GM12878 (cell line): ENCODE measurements around the gene HYI. TPM values are rescaled to one million over a fixed set of nuclear protein-coding genes. Genes with fewer than 3 reads are reported as not detected.

Experiments
- ATAC-seq: fragments of 200-7000 bp; cut with Tn5 transposase; 3 replicates; pipeline ENCODE4 v1.9.1; 2020; ENCODE audit warnings: mild to moderate bottlenecking, moderate library complexity
- BruUV-seq: library from RNA; stranded (reverse); fragments of 400-500 nt; replicated peaks from 2 replicates; lab custom pipeline; 2021; lab: Mats Ljungman, UMichigan
- CTCF ChIA-PET: fragments of 300-600 bp; sonication (Branson Sonifier 250); formaldehyde crosslinking; extraction: SDS; loops from one replicate; lab custom pipeline; 2021; ENCODE audit warnings: inconsistent platforms; lab: Yijun Ruan, JAX
- POLR2A ChIA-PET: fragments of 350-600 bp; formaldehyde crosslinking; extraction: SDS; loops from one replicate; lab custom pipeline; 2021; ENCODE audit warnings: inconsistent platforms; lab: Charles Lee
- RAD21 ChIA-PET: fragments of 300-600 bp; sonication (Branson Sonifier 250); formaldehyde crosslinking; loops from one replicate; lab custom pipeline; 2023; ENCODE audit warnings: antibody characterized with exemption; ENCODE audit not compliant: unreplicated experiment; lab: Charles Lee
- SMC1A ChIA-PET: fragments of 300-600 bp; sonication (Branson Sonifier 250); formaldehyde crosslinking; loops from one replicate; lab custom pipeline; 2023; ENCODE audit not compliant: unreplicated experiment, uncharacterized antibody; lab: Charles Lee
- DNase-seq: peaks from one replicate; pipeline ENCODE4 v3.0.0-alpha.2; 2011; ENCODE audit warnings: low read depth, low spot score
- FAIRE-seq: peaks from 3 replicates; lab custom pipeline; 2011; peaks lifted over from hg19 to GRCh38; lab: Jason Lieb, UNC
- H2AFZ ChIP-seq: 2 replicates; pipeline ENCODE4 v1.6.0; 2011; ENCODE audit warnings: low read depth, low read length, control low read depth; ENCODE audit not compliant: control insufficient read depth
- H3K27ac ChIP-seq: 2 replicates; pipeline ENCODE4 v1.5.1; 2011; ENCODE audit warnings: control low read depth; ENCODE audit not compliant: control insufficient read depth, insufficient read depth
- H3K27me3 ChIP-seq, 2 experiments: replicated peaks in 1 of 2; 2 replicates each; pipeline versions ENCODE4 v1.6.0 to v1.6.1; 2011; ENCODE audit warnings: low read length in 1 of 2; ENCODE audit not compliant: control insufficient read depth in 2 of 2, insufficient read depth in 2 of 2
- H3K36me3 ChIP-seq, 2 experiments: 2 replicates each; pipeline ENCODE4 v1.5.1; 2011; ENCODE audit warnings: low read length in 1 of 2; ENCODE audit not compliant: control insufficient read depth in 2 of 2, insufficient read depth in 2 of 2
- H3K4me1 ChIP-seq: 2 replicates; pipeline ENCODE4 v1.6.1; 2011; ENCODE audit warnings: mild to moderate bottlenecking, low read length, moderate library complexity, mixed read lengths; ENCODE audit not compliant: control insufficient read depth, insufficient read depth
- H3K4me2 ChIP-seq: 2 replicates; pipeline ENCODE4 v1.6.0; 2011; ENCODE audit warnings: control low read depth; ENCODE audit not compliant: control insufficient read depth, insufficient read depth
- H3K4me3 ChIP-seq: fragments of 200-600 bp; sonication (generic); 2 replicates; pipeline ENCODE4 v1.5.1; 2016
- H3K79me2 ChIP-seq: 2 replicates; pipeline ENCODE4 v1.6.0; 2011; ENCODE audit warnings: low read length; ENCODE audit not compliant: control insufficient read depth, insufficient read depth
- H3K9ac ChIP-seq: 2 replicates; pipeline ENCODE4 v1.8.0; 2011; ENCODE audit warnings: low read length, control low read depth, mixed read lengths; ENCODE audit not compliant: control insufficient read depth, insufficient read depth
- H3K9me3 ChIP-seq: replicated peaks from 3 replicates; pipeline ENCODE4 v1.5.1; 2011; ENCODE audit warnings: mild to moderate bottlenecking, low read length; ENCODE audit not compliant: control insufficient read depth, insufficient read depth
- H4K20me1 ChIP-seq: 2 replicates; pipeline ENCODE4 v1.6.0; 2011; ENCODE audit not compliant: control insufficient read depth, insufficient read depth
- FOXK2 ChIP-seq: fragments of 450-650 bp; IDR thresholded peaks from 2 replicates; pipeline ENCODE4 v1.6.1; 2017; ENCODE audit warnings: mild to moderate bottlenecking, moderate library complexity
- GATAD2B ChIP-seq: fragments of 450-650 bp; conservative IDR thresholded peaks from 2 replicates; pipeline ENCODE4 v1.6.1; 2017; ENCODE audit warnings: low read depth, mild to moderate bottlenecking, moderate library complexity
- KAT2A ChIP-seq: conservative IDR thresholded peaks from 2 replicates; pipeline ENCODE4 v1.6.1; 2011; ENCODE audit warnings: low read depth, low read length; ENCODE audit not compliant: control insufficient read depth
- MEF2A ChIP-seq: IDR thresholded peaks from 2 replicates; pipeline ENCODE4 v1.6.1; 2011; ENCODE audit warnings: low read depth, mild to moderate bottlenecking, low read length, moderate library complexity; ENCODE audit not compliant: insufficient read depth
- MXI1 ChIP-seq: fragments of 150-350 bp; IDR thresholded peaks from 2 replicates; pipeline ENCODE4 v1.6.1; 2011; ENCODE audit warnings: low read depth, mild to moderate bottlenecking, inconsistent platforms, low read length, improper control_type of control experiment
- NFYB ChIP-seq: IDR thresholded peaks from 2 replicates; pipeline ENCODE4 v1.6.1; 2011; ENCODE audit warnings: low read depth, mild to moderate bottlenecking, low read length, improper control_type of control experiment, moderate library complexity; ENCODE audit not compliant: insufficient read depth
- NR2C1 ChIP-seq: fragments of 450-650 bp; IDR thresholded peaks from 2 replicates; pipeline ENCODE4 v1.6.1; 2017; ENCODE audit warnings: antibody characterized with exemption, mild to moderate bottlenecking, moderate library complexity
- PAX8 ChIP-seq: fragments of 450-650 bp; IDR thresholded peaks from 2 replicates; pipeline ENCODE4 v1.6.1; 2017; ENCODE audit warnings: mild to moderate bottlenecking, moderate library complexity
- POLR2A ChIP-seq: IDR thresholded peaks from 2 replicates; pipeline ENCODE4 v1.6.1; 2011; ENCODE audit warnings: low read depth, mild to moderate bottlenecking, low read length
- POLR2AphosphoS2 ChIP-seq: IDR thresholded peaks from 2 replicates; pipeline ENCODE4 v1.6.1; 2011; ENCODE audit warnings: low read depth, mild to moderate bottlenecking, low read length, improper control_type of control experiment, moderate library complexity
- POU2F2 ChIP-seq: IDR thresholded peaks from 3 replicates; pipeline ENCODE4 v1.6.1; 2011; ENCODE audit warnings: low read depth, mild to moderate bottlenecking, low read length, borderline replicate concordance
- RAD21 ChIP-seq: IDR thresholded peaks from 2 replicates; pipeline ENCODE4 v1.6.1; 2011; ENCODE audit warnings: mild to moderate bottlenecking, low read depth, low read length, moderate library complexity; ENCODE audit not compliant: insufficient read depth
- RUNX3 ChIP-seq: IDR thresholded peaks from 2 replicates; pipeline ENCODE4 v1.6.1; 2012; ENCODE audit warnings: low read length, inconsistent platforms
- TBL1XR1 ChIP-seq: IDR thresholded peaks from 2 replicates; pipeline ENCODE4 v1.6.1; 2012; ENCODE audit warnings: low read depth, low read length, improper control_type of control experiment
- ZBED1 ChIP-seq: IDR thresholded peaks from 2 replicates; pipeline ENCODE4 v1.6.1; 2016; ENCODE audit warnings: borderline replicate concordance
- WGBS: methylation state at CpG from one replicate; pipeline ENCODE4 v1.1.6; 2016; ENCODE audit warnings: low lambda C conversion rate; ENCODE audit not compliant: insufficient replicate concordance, insufficient coverage; ENCODE audit errors: missing lambda C conversion rate; 5-methylcytosine and 5-hydroxymethylcytosine counted together
- in situ Hi-C: fragments of 300-500 bp; cut with MboI; formaldehyde crosslinking; loops from 9 replicates; pipeline ENCODE4 v1.14.3; 2018; ENCODE audit warnings: mixed read lengths
- intact Hi-C: fragments of 100-400 bp; cut with micrococcal nuclease; formaldehyde crosslinking; loops from one replicate; pipeline ENCODE4 v1.14.2; 2022; ENCODE audit not compliant: unreplicated experiment
- polyA plus RNA-seq, 11 experiments: library from polyadenylated mRNA; depleted of rRNA in 4 of 11; unstranded in 6 of 11; stranded (reverse) in 5 of 11; fragments of >200 nt; fragmentation: Nextera tagmentation in 4 of 11; fragmentation: Illumina TruSeq in 1 of 11; extraction: Ambion mirVana in 4 of 11; extraction: Trizol in 1 of 11; gene quantifications; 1 replicate in 1 of 11; 2 replicates in 10 of 11; pipeline versions ENCODE4 v1.2.1 to v1.2.3, GENCODE V29; 2011 to 2016; ENCODE audit warnings: inconsistent platforms in 2 of 11, missing spikeins in 2 of 11, low read depth in 1 of 11
- total RNA-seq, 4 experiments: library from RNA; depleted of rRNA in 3 of 4; stranded (reverse); fragments of >200 nt in 3 of 4; fragmentation: Illumina TruSeq in 1 of 4; extraction: Trizol in 1 of 4; gene quantifications; 2 replicates each; pipeline versions ENCODE4 v1.2.1 to v1.2.3, GENCODE V29; 2013 to 2021
- TF ChIP-seq, protein P1 (sequence below): fragments of 450-650 bp; IDR thresholded peaks from 2 replicates; pipeline ENCODE4 v1.6.1; 2016; ENCODE audit warnings: mild to moderate bottlenecking
- TF ChIP-seq, protein P2 (sequence below): IDR thresholded peaks from 2 replicates; pipeline ENCODE4 v1.6.1; 2012; ENCODE audit warnings: low read length, inconsistent platforms
- TF ChIP-seq, protein P3 (sequence below): IDR thresholded peaks from 2 replicates; pipeline ENCODE4 v1.6.1; 2012; ENCODE audit warnings: low read depth, low read length, improper control_type of control experiment
- TF ChIP-seq, protein P4 (sequence below): fragments of 150-350 bp; IDR thresholded peaks from 2 replicates; pipeline ENCODE4 v1.6.1; 2014; ENCODE audit warnings: mild to moderate bottlenecking, low read depth, low read length
- TF ChIP-seq, protein P5 (sequence below): IDR thresholded peaks from 2 replicates; pipeline ENCODE4 v1.6.1; 2012; ENCODE audit warnings: low read depth, low read length, improper control_type of control experiment

HYI gene
- total and polyA plus RNA-seq, 10 of the 15 experiments (the other 5 are each of a cell fraction or from before 2014, with no cell fraction given): 0.27 to 5.5 (median 2.0) TPM

DNA sequence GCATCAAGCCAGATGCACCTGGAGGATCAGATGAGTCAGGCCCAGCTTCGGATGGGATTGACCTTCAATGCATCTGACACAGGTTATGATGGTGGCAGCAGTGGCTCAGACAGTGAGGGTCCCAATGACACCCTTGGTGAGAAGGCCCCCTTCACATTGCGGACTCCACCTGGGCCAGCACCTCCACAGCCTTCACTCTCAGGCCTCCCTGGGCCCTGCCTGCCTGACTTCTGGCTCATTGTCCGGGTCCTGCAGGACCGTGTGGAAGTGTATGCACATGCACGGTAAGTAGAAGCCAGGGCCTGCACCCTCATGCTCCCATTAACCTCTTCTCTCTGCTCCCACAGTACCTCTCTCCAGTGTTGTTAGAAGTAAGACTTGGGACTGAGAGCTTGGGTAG, 20.8 kb downstream of the HYI start:
- BruUV-seq: no TSS peak
- Histone ChIP-seq H3K27me3 (no peaks in the 10 kb centered on the region), H3K9me3 (no peaks in the 10 kb centered on the region), H3K4me1 (no peaks in the 10 kb centered on the region), H3K9ac (no peak overlapping the region), H2AFZ (no peak overlapping the region), H3K36me3 (peaks cover 24 to 39% of the 10 kb centered on the region in 2 experiments), H3K79me2 (no peaks in the 10 kb centered on the region), H3K4me3 (no peak overlapping the region), H3K27ac (no peak overlapping the region), H4K20me1 (0 out of 2 replicates have a peak, but pooled peaks cover 4% of the 10 kb centered on the region), H3K4me2 (no peak overlapping the region)
- no peak for ATAC-seq
- TF ChIP-seq MEF2A (no peak), NR2C1 (no peak), GATAD2B (no peak), PAX8 (no peak), NFYB (no peak), POLR2A (no peak), MXI1 (no peak), KAT2A (no peak), RUNX3 (no peak), TBL1XR1 (no peak), FOXK2 (no peak), POU2F2 (no peak), RAD21 (no peak), ZBED1 (no peak), POLR2AphosphoS2 (no peak)
- TF ChIP-seq, protein P1, sequence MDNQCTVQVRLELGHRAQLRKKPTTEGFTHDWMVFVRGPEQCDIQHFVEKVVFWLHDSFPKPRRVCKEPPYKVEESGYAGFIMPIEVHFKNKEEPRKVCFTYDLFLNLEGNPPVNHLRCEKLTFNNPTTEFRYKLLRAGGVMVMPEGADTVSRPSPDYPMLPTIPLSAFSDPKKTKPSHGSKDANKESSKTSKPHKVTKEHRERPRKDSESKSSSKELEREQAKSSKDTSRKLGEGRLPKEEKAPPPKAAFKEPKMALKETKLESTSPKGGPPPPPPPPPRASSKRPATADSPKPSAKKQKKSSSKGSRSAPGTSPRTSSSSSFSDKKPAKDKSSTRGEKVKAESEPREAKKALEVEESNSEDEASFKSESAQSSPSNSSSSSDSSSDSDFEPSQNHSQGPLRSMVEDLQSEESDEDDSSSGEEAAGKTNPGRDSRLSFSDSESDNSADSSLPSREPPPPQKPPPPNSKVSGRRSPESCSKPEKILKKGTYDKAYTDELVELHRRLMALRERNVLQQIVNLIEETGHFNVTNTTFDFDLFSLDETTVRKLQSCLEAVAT: no peak
- TF ChIP-seq, protein P2, sequence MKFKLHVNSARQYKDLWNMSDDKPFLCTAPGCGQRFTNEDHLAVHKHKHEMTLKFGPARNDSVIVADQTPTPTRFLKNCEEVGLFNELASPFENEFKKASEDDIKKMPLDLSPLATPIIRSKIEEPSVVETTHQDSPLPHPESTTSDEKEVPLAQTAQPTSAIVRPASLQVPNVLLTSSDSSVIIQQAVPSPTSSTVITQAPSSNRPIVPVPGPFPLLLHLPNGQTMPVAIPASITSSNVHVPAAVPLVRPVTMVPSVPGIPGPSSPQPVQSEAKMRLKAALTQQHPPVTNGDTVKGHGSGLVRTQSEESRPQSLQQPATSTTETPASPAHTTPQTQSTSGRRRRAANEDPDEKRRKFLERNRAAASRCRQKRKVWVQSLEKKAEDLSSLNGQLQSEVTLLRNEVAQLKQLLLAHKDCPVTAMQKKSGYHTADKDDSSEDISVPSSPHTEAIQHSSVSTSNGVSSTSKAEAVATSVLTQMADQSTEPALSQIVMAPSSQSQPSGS: no peak
- TF ChIP-seq, protein P3, sequence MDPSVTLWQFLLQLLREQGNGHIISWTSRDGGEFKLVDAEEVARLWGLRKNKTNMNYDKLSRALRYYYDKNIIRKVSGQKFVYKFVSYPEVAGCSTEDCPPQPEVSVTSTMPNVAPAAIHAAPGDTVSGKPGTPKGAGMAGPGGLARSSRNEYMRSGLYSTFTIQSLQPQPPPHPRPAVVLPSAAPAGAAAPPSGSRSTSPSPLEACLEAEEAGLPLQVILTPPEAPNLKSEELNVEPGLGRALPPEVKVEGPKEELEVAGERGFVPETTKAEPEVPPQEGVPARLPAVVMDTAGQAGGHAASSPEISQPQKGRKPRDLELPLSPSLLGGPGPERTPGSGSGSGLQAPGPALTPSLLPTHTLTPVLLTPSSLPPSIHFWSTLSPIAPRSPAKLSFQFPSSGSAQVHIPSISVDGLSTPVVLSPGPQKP: no peak
- TF ChIP-seq, protein P4, sequence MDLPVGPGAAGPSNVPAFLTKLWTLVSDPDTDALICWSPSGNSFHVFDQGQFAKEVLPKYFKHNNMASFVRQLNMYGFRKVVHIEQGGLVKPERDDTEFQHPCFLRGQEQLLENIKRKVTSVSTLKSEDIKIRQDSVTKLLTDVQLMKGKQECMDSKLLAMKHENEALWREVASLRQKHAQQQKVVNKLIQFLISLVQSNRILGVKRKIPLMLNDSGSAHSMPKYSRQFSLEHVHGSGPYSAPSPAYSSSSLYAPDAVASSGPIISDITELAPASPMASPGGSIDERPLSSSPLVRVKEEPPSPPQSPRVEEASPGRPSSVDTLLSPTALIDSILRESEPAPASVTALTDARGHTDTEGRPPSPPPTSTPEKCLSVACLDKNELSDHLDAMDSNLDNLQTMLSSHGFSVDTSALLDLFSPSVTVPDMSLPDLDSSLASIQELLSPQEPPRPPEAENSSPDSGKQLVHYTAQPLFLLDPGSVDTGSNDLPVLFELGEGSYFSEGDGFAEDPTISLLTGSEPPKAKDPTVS: no peak
- TF ChIP-seq, protein P5, sequence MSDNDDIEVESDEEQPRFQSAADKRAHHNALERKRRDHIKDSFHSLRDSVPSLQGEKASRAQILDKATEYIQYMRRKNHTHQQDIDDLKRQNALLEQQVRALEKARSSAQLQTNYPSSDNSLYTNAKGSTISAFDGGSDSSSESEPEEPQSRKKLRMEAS: no peak
- in situ Hi-C loops: no loop called here
- 100% methylated on average over 5 of the region's 5 CpGs for WGBS
- ChIA-PET SMC1A (no interaction called here), RAD21 (no interaction called here), POLR2A (no interaction called here), CTCF (no interaction called here)
- intact Hi-C loops: no loop called here
- FAIRE-seq: no peak
- no peak for DNase-seq
